Smooth muscle cell (in vitro differentiated cells): Measurements from ENCODE around the gene IL13RA1. TPM values are rescaled to one million over a fixed set of nuclear protein-coding genes. Genes with fewer than 3 reads are reported as not detected.

Experiments
- DNase-seq: peaks from one replicate; lab custom pipeline; 2025; ENCODE audit not compliant: unreplicated experiment; lab: John Stamatoyannopoulos, UW
- H2AFZ ChIP-seq: fragments of 200-600 bp; sonication (generic); 2 replicates; pipeline ENCODE4 v1.6.0; 2016; ENCODE audit warnings: antibody characterized with exemption, low read depth, mild to moderate bottlenecking
- H3F3A ChIP-seq: fragments of 200-600 bp; sonication (generic); 2 replicates; pipeline ENCODE4 v1.6.0; 2017; ENCODE audit warnings: antibody characterized with exemption, low read depth
- H3K27ac ChIP-seq: fragments of 200-600 bp; sonication (generic); 2 replicates; pipeline ENCODE4 v1.5.1; 2016; ENCODE audit warnings: low read depth, mild to moderate bottlenecking
- H3K27me3 ChIP-seq: fragments of 200-600 bp; sonication (generic); 2 replicates; pipeline ENCODE4 v1.6.1; 2016; ENCODE audit warnings: low read depth, mild to moderate bottlenecking
- H3K36me3 ChIP-seq: fragments of 200-600 bp; sonication (generic); 2 replicates; pipeline ENCODE4 v1.5.1; 2016; ENCODE audit warnings: low read depth
- H3K4me1 ChIP-seq: fragments of 200-600 bp; sonication (generic); 2 replicates; pipeline ENCODE4 v1.5.1; 2016; ENCODE audit warnings: low read depth
- H3K4me2 ChIP-seq: fragments of 200-600 bp; sonication (generic); 2 replicates; pipeline ENCODE4 v1.6.0; 2016; ENCODE audit warnings: mild to moderate bottlenecking
- H3K4me3 ChIP-seq: fragments of 200-600 bp; sonication (generic); 2 replicates; pipeline ENCODE4 v1.5.1; 2016; ENCODE audit warnings: mild to moderate bottlenecking
- H3K79me2 ChIP-seq: fragments of 200-600 bp; sonication (generic); 2 replicates; pipeline ENCODE4 v1.6.0; 2016; ENCODE audit warnings: low read depth, mild to moderate bottlenecking
- H3K9ac ChIP-seq: fragments of 200-600 bp; sonication (generic); 2 replicates; pipeline ENCODE4 v1.6.0; 2016; ENCODE audit warnings: low read depth
- H3K9me3 ChIP-seq: fragments of 200-600 bp; sonication (generic); replicated peaks from 2 replicates; pipeline ENCODE4 v1.5.1; 2016; ENCODE audit warnings: low read depth
- H4K20me1 ChIP-seq: fragments of 200-600 bp; sonication (generic); 2 replicates; pipeline ENCODE4 v1.6.0; 2016; ENCODE audit warnings: low read depth
- WGBS: methylation state at CpG from one replicate; pipeline ENCODE4 v1.1.7; 2016; ENCODE audit warnings: low lambda C conversion rate; 5-methylcytosine and 5-hydroxymethylcytosine counted together
- polyA plus RNA-seq: library from polyadenylated mRNA; unstranded; fragments of >200 nt; fragmentation: Nextera tagmentation; extraction: Ambion mirVana; gene quantifications from 2 replicates; pipeline ENCODE4 v1.2.1, GENCODE V29; 2016
- total RNA-seq: library from RNA; depleted of rRNA; stranded (reverse); fragments of >200 nt; gene quantifications from 2 replicates; pipeline ENCODE4 v1.2.3, GENCODE V29; 2014
- TF ChIP-seq, protein P1 (sequence below): fragments of 200-600 bp; sonication (generic); IDR thresholded peaks from 2 replicates; pipeline ENCODE4 v1.5.1; 2017; ENCODE audit warnings: borderline replicate concordance, mild to moderate bottlenecking, antibody characterized with exemption; ENCODE audit not compliant: insufficient read depth, poor library complexity, severe bottlenecking

Gene IL13RA1
- total and polyA plus RNA-seq, 2 experiments from 2014 or later = 67.0 to 85.9 TPM

DNA sequence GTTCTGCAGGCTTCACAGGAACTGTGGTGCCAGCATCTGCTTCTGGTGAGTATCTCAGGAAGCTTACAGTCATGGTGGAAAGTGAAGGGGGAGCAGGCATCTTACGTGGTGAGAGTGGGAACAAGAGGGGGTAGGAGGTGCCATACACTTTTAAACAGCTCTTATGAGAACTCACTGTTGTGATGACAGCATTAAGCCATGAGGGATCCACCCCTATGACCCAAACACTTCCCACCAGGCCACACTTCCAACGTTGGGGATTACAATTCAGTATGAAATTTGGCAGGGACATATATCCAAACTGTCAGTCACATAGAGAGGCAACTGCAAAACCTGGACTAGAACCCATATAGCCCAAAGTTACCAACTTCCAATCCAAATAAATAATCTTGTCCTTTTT is 53.1 kb downstream of the IL13RA1 start:
- no peaks in the 10 kb centered on the region for H3K27me3 ChIP-seq
- no peaks in the 10 kb centered on the region for H3K36me3 ChIP-seq
- DNase-seq = no peak
- H3K9ac ChIP-seq = no peak overlapping the region
- H2AFZ ChIP-seq = no peak overlapping the region
- no peaks in the 10 kb centered on the region for H3K4me1 ChIP-seq
- H3K79me2 ChIP-seq = no peaks in the 10 kb centered on the region
- TF ChIP-seq, protein P1, sequence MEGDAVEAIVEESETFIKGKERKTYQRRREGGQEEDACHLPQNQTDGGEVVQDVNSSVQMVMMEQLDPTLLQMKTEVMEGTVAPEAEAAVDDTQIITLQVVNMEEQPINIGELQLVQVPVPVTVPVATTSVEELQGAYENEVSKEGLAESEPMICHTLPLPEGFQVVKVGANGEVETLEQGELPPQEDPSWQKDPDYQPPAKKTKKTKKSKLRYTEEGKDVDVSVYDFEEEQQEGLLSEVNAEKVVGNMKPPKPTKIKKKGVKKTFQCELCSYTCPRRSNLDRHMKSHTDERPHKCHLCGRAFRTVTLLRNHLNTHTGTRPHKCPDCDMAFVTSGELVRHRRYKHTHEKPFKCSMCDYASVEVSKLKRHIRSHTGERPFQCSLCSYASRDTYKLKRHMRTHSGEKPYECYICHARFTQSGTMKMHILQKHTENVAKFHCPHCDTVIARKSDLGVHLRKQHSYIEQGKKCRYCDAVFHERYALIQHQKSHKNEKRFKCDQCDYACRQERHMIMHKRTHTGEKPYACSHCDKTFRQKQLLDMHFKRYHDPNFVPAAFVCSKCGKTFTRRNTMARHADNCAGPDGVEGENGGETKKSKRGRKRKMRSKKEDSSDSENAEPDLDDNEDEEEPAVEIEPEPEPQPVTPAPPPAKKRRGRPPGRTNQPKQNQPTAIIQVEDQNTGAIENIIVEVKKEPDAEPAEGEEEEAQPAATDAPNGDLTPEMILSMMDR = no peak
- WGBS = 60% methylated on average over 2 of the region's 2 CpGs
- no peaks in the 10 kb centered on the region for H3F3A ChIP-seq
- peaks cover 6% of the 10 kb centered on the region for H3K9me3 ChIP-seq
- H3K4me2 ChIP-seq = no peak overlapping the region
- H3K27ac ChIP-seq = no peak overlapping the region
- no peak overlapping the region for H3K4me3 ChIP-seq
- no peaks in the 10 kb centered on the region for H4K20me1 ChIP-seq

DNA sequence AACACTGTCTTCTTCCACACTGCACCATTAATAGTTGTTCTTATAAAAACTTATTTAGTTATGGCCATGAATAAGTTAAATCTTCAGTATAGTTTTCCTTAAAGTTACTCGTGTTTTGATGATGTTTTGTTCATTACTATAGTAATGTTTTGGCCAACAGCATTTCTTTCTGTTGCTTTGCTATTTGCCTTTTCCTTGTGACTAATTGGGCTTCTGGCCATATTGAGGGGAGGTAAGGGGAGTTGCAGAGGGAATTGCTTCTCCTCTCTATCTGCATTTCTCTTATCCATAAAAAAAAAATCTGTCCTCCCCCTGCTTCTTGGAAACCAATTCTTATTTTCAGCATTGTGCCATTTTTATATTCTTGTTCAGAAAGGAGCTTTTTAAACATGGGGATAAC is 53.5 kb downstream of the IL13RA1 start:
- no peaks in the 10 kb centered on the region for H3K4me1 ChIP-seq
- H3F3A ChIP-seq = no peaks in the 10 kb centered on the region
- no peak overlapping the region for H3K4me3 ChIP-seq
- no peaks in the 10 kb centered on the region for H4K20me1 ChIP-seq
- H3K4me2 ChIP-seq = no peak overlapping the region
- H3K9ac ChIP-seq = no peak overlapping the region
- H3K9me3 ChIP-seq = peaks cover 6% of the 10 kb centered on the region
- H2AFZ ChIP-seq = no peak overlapping the region
- 68% methylated on average over 1 of the region's 1 CpG for WGBS
- DNase-seq = no peak
- H3K79me2 ChIP-seq = no peaks in the 10 kb centered on the region
- no peaks in the 10 kb centered on the region for H3K27me3 ChIP-seq
- no peaks in the 10 kb centered on the region for H3K36me3 ChIP-seq
- no peak overlapping the region for H3K27ac ChIP-seq
- TF ChIP-seq, protein P1 = no peak

DNA sequence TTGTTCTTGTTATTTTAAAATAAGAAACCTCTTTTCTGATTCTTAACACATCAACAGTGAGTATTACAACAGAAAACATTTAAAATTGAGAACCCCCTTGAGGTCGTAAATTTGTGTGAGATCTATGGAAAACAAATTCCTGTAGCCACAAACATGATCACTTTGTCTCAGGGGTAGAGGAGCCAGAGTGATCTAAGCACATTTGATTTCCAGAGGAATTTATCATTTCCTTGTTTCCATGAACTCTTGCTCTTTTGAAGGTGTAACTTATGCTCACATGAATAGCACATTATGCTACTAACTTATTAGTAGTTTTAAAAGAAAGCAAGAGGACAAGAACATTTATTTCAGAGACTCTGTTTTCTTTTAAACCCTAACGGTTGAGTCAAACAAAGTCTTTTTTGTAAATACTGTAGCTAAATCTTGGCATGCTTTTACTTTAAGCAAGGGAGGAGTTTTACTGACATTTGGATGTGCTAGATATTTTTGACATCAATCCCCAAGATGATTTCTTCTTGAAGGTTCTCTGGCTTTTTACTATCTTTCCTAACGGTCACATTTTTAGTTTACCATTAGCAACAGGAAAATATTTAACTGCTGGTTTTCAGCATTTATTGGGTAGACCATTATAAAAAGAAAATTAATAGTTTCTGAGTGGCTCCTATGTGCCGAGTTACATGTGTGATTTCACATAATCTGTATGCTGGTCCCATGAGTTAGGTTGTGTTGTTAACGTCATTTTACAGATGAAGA is 68.3 kb downstream of the IL13RA1 start:
- 74% methylated on average over 5 of the region's 5 CpGs for WGBS
- TF ChIP-seq, protein P1 = no peak

DNA sequence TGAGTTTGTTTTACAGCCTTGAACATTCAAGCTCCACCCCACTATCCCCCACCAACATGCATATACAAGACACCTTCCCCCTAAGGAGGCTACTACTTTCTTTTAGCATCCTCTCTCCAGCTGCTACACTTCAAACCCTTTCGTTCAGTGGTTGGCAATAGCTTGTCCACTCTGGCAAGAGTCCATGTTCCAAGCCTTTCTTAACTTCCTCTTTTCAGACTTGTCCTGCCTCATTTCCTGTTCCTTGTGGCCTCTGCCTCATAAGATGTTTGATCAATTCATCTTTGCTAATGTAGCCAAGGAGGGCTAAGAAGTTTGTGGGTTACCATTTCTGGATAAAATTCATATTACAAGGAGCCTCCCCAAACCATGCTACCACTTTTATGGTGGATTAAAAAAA is 75.5 kb downstream of the IL13RA1 start:
- no peak overlapping the region for H3K4me3 ChIP-seq
- H4K20me1 ChIP-seq = no peaks in the 10 kb centered on the region
- H3K79me2 ChIP-seq = no peaks in the 10 kb centered on the region
- no peak for DNase-seq
- H3K9me3 ChIP-seq = no peaks in the 10 kb centered on the region
- TF ChIP-seq, protein P1 = no peak
- no peaks in the 10 kb centered on the region for H3K4me1 ChIP-seq
- no peak overlapping the region for H3K9ac ChIP-seq
- no peak overlapping the region for H3K27ac ChIP-seq
- no peak overlapping the region for H2AFZ ChIP-seq
- no peaks in the 10 kb centered on the region for H3F3A ChIP-seq
- no peaks in the 10 kb centered on the region for H3K36me3 ChIP-seq
- H3K4me2 ChIP-seq = no peak overlapping the region
- H3K27me3 ChIP-seq = no peaks in the 10 kb centered on the region
- WGBS = 73% methylated on average over 1 of the region's 1 CpG

More for the DNA sequence above, 68.3 kb downstream of the IL13RA1 start:
- no peaks in the 10 kb centered on the region for H3K4me1 ChIP-seq
- no peaks in the 10 kb centered on the region for H3K9me3 ChIP-seq
- no peak overlapping the region for H3K4me2 ChIP-seq
- H3K27me3 ChIP-seq = no peaks in the 10 kb centered on the region
- DNase-seq = no peak
- H3K79me2 ChIP-seq = no peaks in the 10 kb centered on the region
- no peaks in the 10 kb centered on the region for H3K36me3 ChIP-seq
- H3F3A ChIP-seq = no peaks in the 10 kb centered on the region
- no peak overlapping the region for H3K27ac ChIP-seq
- H3K9ac ChIP-seq = no peak overlapping the region
- no peak overlapping the region for H2AFZ ChIP-seq
- no peak overlapping the region for H3K4me3 ChIP-seq
- no peaks in the 10 kb centered on the region for H4K20me1 ChIP-seq
